Panc1 (cell line): ENCODE results near the gene HIC2. TPM values are rescaled to one million over a fixed set of nuclear protein-coding genes. Genes with fewer than 3 reads are reported as not detected.

ENCODE experiments used
- ATAC-seq: fragments of 200-7000 bp; cut with Tn5 transposase; 2 replicates; pipeline ENCODE4 v1.9.1; 2020; ENCODE audit warnings: mild to moderate bottlenecking, moderate library complexity
- BruUV-seq: library from RNA; stranded (reverse); fragments of 400-500 nt; replicated peaks from 2 replicates; lab custom pipeline; 2021; lab: Mats Ljungman, UMichigan
- CTCF ChIA-PET: fragments of 300-600 bp; sonication (Branson Sonifier 250); formaldehyde crosslinking; loops from one replicate; lab custom pipeline; 2022; ENCODE audit warnings: antibody characterized with exemption; lab: Charles Lee
- POLR2A ChIA-PET: fragments of 300-600 bp; sonication (Branson Sonifier 250); formaldehyde crosslinking; loops from one replicate; lab custom pipeline; 2022; ENCODE audit warnings: antibody characterized with exemption; lab: Charles Lee
- DNase-seq: peaks from one replicate; pipeline ENCODE4 v3.0.0-alpha.2; 2010; ENCODE audit warnings: low read depth, low spot score
- H3K27ac ChIP-seq: 2 replicates; pipeline ENCODE4 v1.5.1; 2011; ENCODE audit warnings: mild to moderate bottlenecking, low read length, inconsistent platforms
- H3K27me3 ChIP-seq: fragments of 200-500 bp; sonication (Bioruptor generic); 2 replicates; pipeline ENCODE4 v1.6.0; 2014; ENCODE audit warnings: low read length, inconsistent platforms; ENCODE audit not compliant: control insufficient read depth, insufficient read depth
- H3K36me3 ChIP-seq: fragments of 200-500 bp; sonication (Bioruptor generic); 2 replicates; pipeline ENCODE4 v1.5.1; 2014; ENCODE audit warnings: inconsistent platforms, mild to moderate bottlenecking, low read length, moderate library complexity; ENCODE audit not compliant: control insufficient read depth, insufficient read depth
- H3K4me1 ChIP-seq: 2 replicates; pipeline ENCODE4 v1.5.1; 2011; ENCODE audit warnings: inconsistent platforms, mild to moderate bottlenecking, low read length, moderate library complexity; ENCODE audit not compliant: control insufficient read depth, insufficient read depth
- H3K4me3 ChIP-seq, 2 experiments: 2 replicates each; pipeline ENCODE4 v1.5.1; 2011 to 2012; ENCODE audit warnings: low read depth in 2 of 2, low read length in 2 of 2, mild to moderate bottlenecking in 2 of 2, inconsistent platforms in 1 of 2, moderate library complexity in 1 of 2
- H3K9me3 ChIP-seq: fragments of 200-500 bp; sonication (Bioruptor generic); 2 replicates; pipeline ENCODE4 v1.5.1; 2014; ENCODE audit warnings: low read depth, mild to moderate bottlenecking, inconsistent platforms, low read length, moderate library complexity; ENCODE audit not compliant: control insufficient read depth, insufficient read depth
- CTCF ChIP-seq: fragments of 450-650 bp; IDR thresholded peaks from 2 replicates; pipeline ENCODE4 v1.5.1; 2017; ENCODE audit warnings: mild to moderate bottlenecking
- POLR2AphosphoS5 ChIP-seq: IDR thresholded peaks from 2 replicates; pipeline ENCODE4 v1.6.1; 2012; ENCODE audit warnings: mild to moderate bottlenecking, low read depth, low read length, moderate library complexity
- REST ChIP-seq, 2 experiments: IDR thresholded peaks; 2 replicates each; pipeline ENCODE4 v1.6.1; 2011 to 2012; ENCODE audit warnings: low read depth in 2 of 2, control low read depth in 1 of 2, low read length in 1 of 2, mild to moderate bottlenecking in 1 of 2, moderate library complexity in 1 of 2; ENCODE audit not compliant: insufficient read depth in 1 of 2
- SIN3A ChIP-seq: IDR thresholded peaks from 2 replicates; pipeline ENCODE4 v1.6.1; 2012; ENCODE audit warnings: low read depth, mild to moderate bottlenecking, low read length, moderate library complexity, borderline replicate concordance; ENCODE audit not compliant: insufficient read depth
- TCF7L2 ChIP-seq: IDR thresholded peaks from 2 replicates; pipeline ENCODE4 v1.6.1; 2011; ENCODE audit warnings: mild to moderate bottlenecking, low read depth, low read length, inconsistent platforms
- in situ Hi-C: cut with HindIII; loops from 2 replicates; pipeline ENCODE4 v1.10.0; 2016; ENCODE audit warnings: low sequenced_read_pairs, low pct_unique_long_range_greater_than_20kb
- intact Hi-C: fragments of 100-400 bp; cut with micrococcal nuclease; formaldehyde crosslinking; loops from one replicate; pipeline ENCODE4 v1.10.0; 2022; ENCODE audit not compliant: unreplicated experiment
- total RNA-seq: library from RNA; stranded (reverse); gene quantifications from one replicate; pipeline ENCODE4 v1.2.1, GENCODE V29; 2021; ENCODE audit not compliant: unreplicated experiment

The HIC2 gene
- total RNA-seq, 1 experiment from 2014 or later: 7.3 TPM

- no peak for TF ChIP-seq TCF7L2
- TF ChIP-seq SIN3A: no peak
- no peak for TF ChIP-seq POLR2AphosphoS5
- no peak for TF ChIP-seq CTCF
- no peak for TF ChIP-seq REST (IDR thresholded peaks at IDR 0.05; ENCODE audit: insufficient read depth in 1 of 2, low read depth in 2 of 2, low read length in 1 of 2)
- no peak for DNase-seq
- intact Hi-C loops (no loop called here), in situ Hi-C loops (no loop called here)
- CTCF ChIA-PET: no interaction called here
- POLR2A ChIA-PET: no interaction called here
- no TSS peak for BruUV-seq
- Histone ChIP-seq H3K36me3 (no peaks in the 10 kb centered on the region), H3K4me1 (peaks cover 4% of the 10 kb centered on the region; the same call in 1 of the 2 replicates), H3K4me3 (no peak overlapping the region), H3K27ac (no peak overlapping the region), H3K9me3 (no peaks in the 10 kb centered on the region), H3K27me3 (no peaks in the 10 kb centered on the region)
- ATAC-seq: no peak
Observed at GRCh38 chr22:21444701-21445436, 27.7 kb downstream of the HIC2 start.

GRCh38 chr22:21445437-21446127 is 28.4 kb downstream of the HIC2 start:
- ATAC-seq (no peak), DNase-seq (no peak)
- CTCF ChIA-PET: no interaction called here
- Histone ChIP-seq H3K27me3 (no peaks in the 10 kb centered on the region), H3K27ac (no peak overlapping the region), H3K4me3 (no peak overlapping the region), H3K4me1 (peaks cover 4% of the 10 kb centered on the region; the same call in 1 of the 2 replicates), H3K9me3 (no peaks in the 10 kb centered on the region), H3K36me3 (no peaks in the 10 kb centered on the region)
- intact Hi-C loops: no loop called here
- no TSS peak for BruUV-seq
- no peak for TF ChIP-seq CTCF
- TF ChIP-seq REST (IDR thresholded peaks at IDR 0.05; ENCODE audit: insufficient read depth in 1 of 2, low read depth in 2 of 2, low read length in 1 of 2): no peak
- TF ChIP-seq SIN3A: no peak
- TF ChIP-seq POLR2AphosphoS5: no peak
- no peak for TF ChIP-seq TCF7L2
- POLR2A ChIA-PET: no interaction called here
- in situ Hi-C loops: no loop called here
